Activated CD8-positive, alpha-beta T cell treated with anti-CD3 and anti-CD28 coated beads, Interleukin-2, amount 10 ng/mL, durations not matched to agents 7 days and 5 days (primary cell): ENCODE results near the gene SLC11A2. TPM values are rescaled to one million over a fixed set of nuclear protein-coding genes. Genes with fewer than 3 reads are reported as not detected.

ENCODE experiments used
- ATAC-seq: fragments of 150-1000 bp; cut with Tn5 transposase; one replicate; pipeline ENCODE4 v1.10.0; 2021; ENCODE audit warnings: moderate library complexity
- CTCF ChIA-PET: fragments of 350-600 bp; sonication (Branson Sonifier 250); formaldehyde crosslinking; loops from one replicate; lab custom pipeline; 2021; ENCODE audit warnings: antibody characterized with exemption; lab: Charles Lee
- POLR2A ChIA-PET: fragments of 350-600 bp; sonication (Branson Sonifier 250); formaldehyde crosslinking; loops from one replicate; lab custom pipeline; 2021; ENCODE audit warnings: antibody characterized with exemption; lab: Charles Lee
- DNase-seq: peaks from one replicate; pipeline ENCODE4 v3.0.0-alpha.2; 2020
- H3K27ac Mint-ChIP-seq: one replicate; pipeline ENCODE4 v1.8.0; 2021; ENCODE audit warnings: mild to moderate bottlenecking, mixed read lengths
- H3K27me3 Mint-ChIP-seq: one replicate; pipeline ENCODE4 v1.8.0; 2021; ENCODE audit warnings: low read depth, mixed read lengths
- H3K36me3 Mint-ChIP-seq: one replicate; pipeline ENCODE4 v1.8.0; 2021; ENCODE audit warnings: low read depth, mixed read lengths
- H3K4me1 Mint-ChIP-seq: one replicate; pipeline ENCODE4 v1.8.0; 2021; ENCODE audit warnings: low read depth, mixed read lengths
- H3K4me3 Mint-ChIP-seq: one replicate; pipeline ENCODE4 v1.8.0; 2021; ENCODE audit warnings: mild to moderate bottlenecking, mixed read lengths
- H3K9me3 Mint-ChIP-seq: one replicate; pipeline ENCODE4 v1.8.0; 2022; ENCODE audit warnings: mixed read lengths; ENCODE audit not compliant: insufficient read depth
- total RNA-seq, 2 experiments: library from RNA; stranded (reverse); gene quantifications; one replicate each; pipeline ENCODE4 v1.2.3, GENCODE V29; 2021

SLC11A2 gene
- 10 to 100 TPM; 29.9 to 36.1 TPM for total RNA-seq

DNA sequence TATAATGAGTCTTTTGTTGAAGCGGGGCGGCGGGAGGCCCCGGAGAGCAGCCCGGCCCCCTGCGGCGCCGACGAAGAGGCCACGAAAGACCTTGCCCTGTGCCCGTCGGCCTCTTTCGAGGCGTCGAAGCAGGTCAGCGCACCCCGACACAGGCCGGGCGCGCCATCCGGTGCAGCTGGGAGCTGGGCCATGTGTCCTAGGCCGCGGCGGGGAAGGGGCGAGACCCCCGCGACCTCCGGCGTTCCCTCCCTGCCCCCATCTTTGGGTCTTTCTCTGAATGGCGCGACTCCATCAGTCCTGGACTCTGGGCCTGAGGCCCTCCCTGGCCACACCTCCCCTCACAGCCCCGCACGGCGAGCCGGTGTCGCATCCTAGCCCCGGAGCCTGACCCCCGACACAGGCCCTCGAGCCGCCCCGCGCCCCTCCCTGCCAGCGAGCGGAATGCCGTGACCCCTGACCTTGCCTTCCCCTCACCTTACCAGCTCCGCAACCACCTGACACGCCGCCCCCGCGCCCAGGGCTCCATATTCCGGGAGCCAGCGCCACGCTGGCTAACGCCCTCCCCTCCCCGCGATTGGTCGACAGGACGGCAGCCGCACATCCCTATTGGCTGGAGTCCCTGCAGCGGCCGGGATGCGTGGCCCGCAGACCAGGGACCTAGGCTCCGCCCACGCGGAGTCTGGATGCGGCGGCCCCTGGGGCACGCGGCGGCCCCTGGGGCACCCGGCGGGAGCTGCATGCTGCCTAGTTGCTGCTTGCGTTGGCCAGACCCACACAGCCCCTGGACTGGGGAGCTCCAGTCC is at the start of gene SLC11A2:
TSS of gene SLC11A2 (minus strand) at position 549 of the 803 bp plus-strand sequence. CDS start 15,656 bp downstream, outside the sequence.
- ATAC-seq (peak; percentile 96), DNase-seq (peak; percentile 94)
- ChIA-PET POLR2A (interaction anchor here (0.8 to 2.3 kb wide), 12 partner anchors 10 to 297 kb away, joined by 3 to 14 read pairs (median 4); partner anchors contain the start of genes ATF1 and LETMD1), CTCF (interaction anchor here (0.6 to 6.8 kb wide), 17 partner anchors 8 to 1860 kb away, joined by 3 to 53 read pairs (median 4); partner anchors contain the start of genes ATF1 and LETMD1)
- Mint-ChIP-seq H3K27me3 (peaks cover 11% of the 10 kb centered on the region), H3K4me1 (peaks cover 50% of the 10 kb centered on the region), H3K36me3 (peaks cover 13% of the 10 kb centered on the region), H3K4me3 (peak within 1 kb of the TSS; percentile 95), H3K9me3 (no peaks in the 10 kb centered on the region), H3K27ac (peak within 1 kb of the TSS; percentile 97)

DNA sequence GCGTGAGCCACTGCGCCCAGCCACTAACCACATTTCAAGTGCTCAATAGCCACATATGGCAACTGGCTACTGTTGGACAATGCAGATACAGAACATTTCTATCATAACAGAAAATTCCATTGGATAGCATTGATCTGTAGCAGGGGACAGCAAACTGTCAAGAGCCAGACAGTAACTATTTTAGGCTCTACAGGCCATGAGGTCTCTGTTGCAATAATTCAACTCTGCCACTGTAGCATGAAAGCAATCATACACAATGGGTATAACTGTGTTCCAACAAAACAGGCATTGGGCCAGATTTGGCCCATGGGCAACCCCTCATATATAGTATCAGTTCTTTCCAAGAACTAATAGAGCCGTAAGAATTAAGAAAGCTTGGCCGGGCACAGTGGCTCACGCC is 49.2 kb upstream of the SLC11A2 start:
- ATAC-seq (no peak), DNase-seq (no peak)
- H3K36me3 Mint-ChIP-seq = peaks cover 14% of the 10 kb centered on the region
- no peak overlapping the region for H3K4me3 Mint-ChIP-seq
- H3K4me1 Mint-ChIP-seq = peaks cover 16% of the 10 kb centered on the region
- no peaks in the 10 kb centered on the region for H3K9me3 Mint-ChIP-seq
- no peak overlapping the region for H3K27ac Mint-ChIP-seq
- POLR2A ChIA-PET = interaction anchor here (1.1 to 2.5 kb wide), 2 partner anchors 8 to 170 kb away, joined by 3 to 11 read pairs; partner anchors contain the start of gene CSRNP2
- no peaks in the 10 kb centered on the region for H3K27me3 Mint-ChIP-seq
- CTCF ChIA-PET = interaction anchor here (1.0 to 1.7 kb wide), 2 partner anchors 266 to 310 kb away, joined by 3 to 7 read pairs; no protein-coding TSS in a partner anchor

DNA sequence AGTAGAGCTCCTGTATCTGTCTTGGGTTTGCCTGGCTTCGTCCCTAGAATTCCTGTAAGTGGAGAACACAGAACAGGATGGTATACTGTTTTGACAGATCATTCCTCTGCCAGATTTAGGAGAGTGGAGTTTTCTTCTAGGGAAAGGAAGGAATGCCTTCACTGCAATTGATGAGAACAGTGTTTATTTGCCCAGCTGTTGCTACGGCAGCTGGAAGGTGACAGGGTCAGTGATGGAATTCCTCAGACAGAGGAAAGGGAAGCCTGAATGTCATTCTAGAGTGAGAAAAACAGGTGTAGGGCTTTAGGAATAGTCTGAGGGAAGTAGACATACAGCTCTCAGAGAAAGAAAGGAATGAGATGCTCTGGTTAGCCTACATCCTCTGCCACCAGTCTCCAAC is 45.5 kb upstream of the SLC11A2 start:
- ATAC-seq = no peak
- no peaks in the 10 kb centered on the region for H3K27me3 Mint-ChIP-seq
- peaks cover 12% of the 10 kb centered on the region for H3K4me1 Mint-ChIP-seq
- no peak for DNase-seq
- H3K36me3 Mint-ChIP-seq = peaks cover 20% of the 10 kb centered on the region
- ChIA-PET POLR2A (interaction anchor here (0.6 to 1.4 kb wide), 2 partner anchors 11 to 472 kb away, joined by 3 to 7 read pairs; partner anchors contain the start of gene CSRNP2), CTCF (interaction anchor here (0.5 kb wide), 1 partner anchor 293 kb away, joined by 4 read pairs; no protein-coding TSS in a partner anchor)
- no peak overlapping the region for H3K27ac Mint-ChIP-seq
- no peaks in the 10 kb centered on the region for H3K9me3 Mint-ChIP-seq
- no peak overlapping the region for H3K4me3 Mint-ChIP-seq

DNA sequence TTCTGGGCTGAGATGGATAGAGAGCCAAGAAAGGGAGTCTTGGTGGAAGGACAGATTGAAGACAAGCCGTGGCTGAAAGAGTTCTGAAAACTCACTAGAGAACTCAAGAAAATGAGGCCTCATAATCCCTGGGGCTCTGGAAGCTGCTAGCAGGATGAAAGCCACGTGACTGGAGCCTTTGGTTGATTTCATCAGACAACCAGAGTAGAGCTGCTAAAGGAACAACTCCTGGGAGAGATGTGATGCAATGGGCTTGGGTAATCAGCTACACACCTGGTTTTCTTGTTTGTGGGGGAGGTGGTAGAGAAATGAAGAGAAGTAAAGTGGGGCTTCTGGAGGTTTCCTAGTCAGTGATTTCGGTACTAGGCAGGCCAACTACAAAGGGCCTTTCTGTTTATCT is 43.8 kb upstream of the SLC11A2 start:
- ChIA-PET POLR2A (interaction anchor here (0.8 to 1.5 kb wide), 2 partner anchors 10 to 13 kb away, joined by 3 read pairs; partner anchors contain the start of gene CSRNP2), CTCF (no interaction called here)
- peaks cover 21% of the 10 kb centered on the region for H3K36me3 Mint-ChIP-seq
- no peaks in the 10 kb centered on the region for H3K9me3 Mint-ChIP-seq
- DNase-seq (no peak), ATAC-seq (no peak)
- no peak overlapping the region for H3K4me3 Mint-ChIP-seq
- H3K27ac Mint-ChIP-seq = no peak overlapping the region
- no peaks in the 10 kb centered on the region for H3K4me1 Mint-ChIP-seq
- H3K27me3 Mint-ChIP-seq = no peaks in the 10 kb centered on the region

DNA sequence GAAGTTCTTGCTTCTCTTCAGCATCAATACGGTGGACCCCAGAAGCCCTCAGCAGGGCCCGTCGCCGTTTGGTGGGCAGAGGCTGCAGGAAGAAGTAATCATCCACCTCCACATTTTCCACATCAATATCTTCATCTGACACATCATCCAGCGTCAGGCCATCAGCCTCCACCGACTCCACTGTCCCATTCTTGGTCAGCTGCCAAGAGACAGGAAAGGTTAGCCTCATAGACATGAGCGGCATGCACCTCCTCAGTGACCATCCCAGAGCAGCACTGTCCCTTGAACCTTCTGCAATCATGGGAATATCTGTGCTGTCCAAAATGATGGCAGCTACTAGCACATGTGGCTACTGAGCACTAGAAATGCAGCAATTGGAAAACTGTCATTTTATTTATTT is 41.6 kb upstream of the SLC11A2 start:
- ChIA-PET POLR2A (no interaction called here), CTCF (no interaction called here)
- H3K9me3 Mint-ChIP-seq = no peaks in the 10 kb centered on the region
- no peak overlapping the region for H3K4me3 Mint-ChIP-seq
- DNase-seq = no peak
- H3K4me1 Mint-ChIP-seq = no peaks in the 10 kb centered on the region
- H3K27me3 Mint-ChIP-seq = no peaks in the 10 kb centered on the region
- H3K27ac Mint-ChIP-seq = no peak overlapping the region
- peaks cover 25% of the 10 kb centered on the region for H3K36me3 Mint-ChIP-seq
- no peak for ATAC-seq

DNA sequence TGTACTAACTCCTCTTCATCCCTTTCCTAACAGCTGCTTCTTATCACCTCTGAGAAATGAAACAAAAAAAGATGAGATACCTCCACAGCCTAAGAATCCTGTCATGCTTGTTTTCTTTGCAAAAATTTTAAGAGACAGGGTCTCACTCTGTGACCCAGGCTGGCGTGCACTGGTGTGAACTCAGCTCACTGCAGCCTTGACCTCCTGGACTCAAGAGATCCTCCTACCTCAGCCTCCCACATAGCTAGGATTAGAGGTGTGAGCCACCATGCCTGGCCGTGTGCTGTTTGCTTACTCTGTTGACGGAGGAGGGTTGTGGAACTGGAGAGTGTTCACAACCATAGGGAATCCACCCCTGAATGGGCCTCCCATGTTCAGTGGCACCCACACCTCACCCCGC is 41.0 kb upstream of the SLC11A2 start:
- CTCF ChIA-PET = no interaction called here
- POLR2A ChIA-PET = no interaction called here
- no peaks in the 10 kb centered on the region for H3K27me3 Mint-ChIP-seq
- no peak overlapping the region for H3K4me3 Mint-ChIP-seq
- H3K4me1 Mint-ChIP-seq = no peaks in the 10 kb centered on the region
- H3K27ac Mint-ChIP-seq = no peak overlapping the region
- H3K9me3 Mint-ChIP-seq = no peaks in the 10 kb centered on the region
- H3K36me3 Mint-ChIP-seq = peaks cover 28% of the 10 kb centered on the region
- no peak for ATAC-seq
- no peak for DNase-seq

DNA sequence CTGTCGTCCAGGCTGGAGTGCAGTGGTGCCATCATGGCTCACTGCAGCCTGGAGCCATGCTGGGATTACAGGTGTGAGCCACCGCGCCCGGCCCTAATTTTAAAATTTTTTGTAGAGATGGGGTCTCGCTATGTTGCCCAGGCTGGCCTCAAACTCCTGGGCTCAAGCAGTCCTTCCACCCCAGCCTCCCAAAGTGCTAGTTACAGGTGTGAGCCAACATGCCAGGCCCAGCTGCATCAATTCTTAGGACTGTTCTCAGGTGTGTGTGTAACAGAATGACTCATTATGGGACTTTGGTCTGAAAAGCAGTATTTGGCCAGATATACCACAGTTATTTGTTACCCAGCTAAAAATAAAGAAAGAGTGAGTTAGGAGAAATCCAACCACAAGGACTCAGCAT is 39.3 kb upstream of the SLC11A2 start:
- no peak for ATAC-seq
- no peak for DNase-seq
- ChIA-PET CTCF (interaction anchor here (1.0 kb wide), 1 partner anchor 14 kb away, joined by 3 read pairs; no protein-coding TSS in a partner anchor), POLR2A (no interaction called here)
- H3K4me1 Mint-ChIP-seq = no peaks in the 10 kb centered on the region
- H3K36me3 Mint-ChIP-seq = peaks cover 37% of the 10 kb centered on the region
- H3K27ac Mint-ChIP-seq = no peak overlapping the region
- H3K27me3 Mint-ChIP-seq = no peaks in the 10 kb centered on the region
- H3K9me3 Mint-ChIP-seq = no peaks in the 10 kb centered on the region
- no peak overlapping the region for H3K4me3 Mint-ChIP-seq

DNA sequence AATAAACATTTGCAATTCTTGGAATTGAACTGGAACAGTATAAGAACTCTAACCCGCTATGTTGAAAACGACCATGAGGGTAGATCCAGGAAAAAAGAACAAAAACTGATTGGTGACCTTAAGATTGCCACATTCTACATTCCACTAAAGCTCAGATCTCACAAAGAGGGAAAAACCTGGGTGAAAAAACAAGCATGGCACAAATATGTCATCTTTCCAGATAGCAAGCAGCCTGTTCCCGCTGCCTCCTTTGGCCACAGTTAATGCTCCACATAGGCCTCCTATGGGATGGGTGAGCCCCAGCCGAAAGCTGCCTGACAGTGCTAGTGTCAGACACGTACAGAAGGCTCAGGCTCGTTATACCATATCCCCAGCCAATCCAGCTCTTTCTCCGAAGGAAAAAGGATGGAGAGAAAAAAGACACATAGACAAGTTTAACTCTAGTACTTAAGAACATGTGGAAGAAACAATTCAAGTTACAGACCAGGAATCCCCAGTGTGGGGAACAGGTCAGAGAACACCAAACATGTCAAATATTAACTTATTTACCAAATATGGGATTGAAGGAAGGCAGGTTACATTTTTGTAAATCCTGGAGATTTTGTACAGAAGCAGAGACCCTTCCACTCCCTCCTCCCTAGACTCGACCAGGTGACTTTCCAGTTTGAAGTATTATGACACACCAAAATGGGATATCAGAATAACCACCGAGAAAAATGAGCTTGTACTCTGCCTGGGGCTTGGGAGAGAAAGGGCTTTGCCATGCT is 36.6 kb upstream of the SLC11A2 start:
- H3K27ac Mint-ChIP-seq = no peak overlapping the region

DNA sequence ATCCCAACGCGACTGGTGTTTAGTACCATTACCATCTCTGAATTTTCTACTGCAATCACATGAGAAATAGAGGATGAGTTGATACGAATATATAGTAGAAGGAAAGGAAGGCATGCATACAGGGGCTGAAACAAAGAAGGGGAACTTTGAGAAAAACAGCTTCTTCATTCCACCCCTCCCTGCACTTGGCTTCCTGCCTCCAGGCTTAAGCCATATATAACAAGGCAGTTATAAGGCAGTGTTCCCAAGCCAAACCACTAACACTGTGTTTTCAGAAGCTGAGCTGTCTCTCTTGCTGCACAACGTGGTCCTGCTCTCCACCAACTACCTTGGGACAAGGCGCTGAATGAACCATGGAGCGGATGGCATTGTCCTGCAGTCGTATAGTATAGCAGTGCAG is 32.9 kb upstream of the SLC11A2 start:
- H3K9me3 Mint-ChIP-seq = no peaks in the 10 kb centered on the region
- DNase-seq (no peak), ATAC-seq (no peak)
- H3K36me3 Mint-ChIP-seq = peaks cover 66% of the 10 kb centered on the region
- no peaks in the 10 kb centered on the region for H3K27me3 Mint-ChIP-seq
- peak overlapping the region; percentile 28 for H3K27ac Mint-ChIP-seq
- POLR2A ChIA-PET = interaction anchor here (0.5 kb wide), 1 partner anchor 242 kb away, joined by 3 read pairs; no protein-coding TSS in a partner anchor
- CTCF ChIA-PET = interaction anchor here (0.7 kb wide), 1 partner anchor 187 kb away, joined by 3 read pairs; no protein-coding TSS in a partner anchor
- H3K4me1 Mint-ChIP-seq = peaks cover 2% of the 10 kb centered on the region
- H3K4me3 Mint-ChIP-seq = no peak overlapping the region

More for the DNA sequence above, 36.6 kb upstream of the SLC11A2 start:
- Mint-ChIP-seq H3K4me3 (no peak overlapping the region), H3K36me3 (peaks cover 56% of the 10 kb centered on the region), H3K4me1 (no peaks in the 10 kb centered on the region), H3K27me3 (no peaks in the 10 kb centered on the region), H3K9me3 (no peaks in the 10 kb centered on the region)
- ChIA-PET POLR2A (interaction anchor here (1.2 kb wide), 1 partner anchor 14 kb away, joined by 3 read pairs; no protein-coding TSS in a partner anchor), CTCF (interaction anchor here (0.9 to 1.3 kb wide), 3 partner anchors 16 to 278 kb away, joined by 3 to 4 read pairs (median 3); no protein-coding TSS in a partner anchor)
- no peak for DNase-seq
- ATAC-seq = no peak

DNA sequence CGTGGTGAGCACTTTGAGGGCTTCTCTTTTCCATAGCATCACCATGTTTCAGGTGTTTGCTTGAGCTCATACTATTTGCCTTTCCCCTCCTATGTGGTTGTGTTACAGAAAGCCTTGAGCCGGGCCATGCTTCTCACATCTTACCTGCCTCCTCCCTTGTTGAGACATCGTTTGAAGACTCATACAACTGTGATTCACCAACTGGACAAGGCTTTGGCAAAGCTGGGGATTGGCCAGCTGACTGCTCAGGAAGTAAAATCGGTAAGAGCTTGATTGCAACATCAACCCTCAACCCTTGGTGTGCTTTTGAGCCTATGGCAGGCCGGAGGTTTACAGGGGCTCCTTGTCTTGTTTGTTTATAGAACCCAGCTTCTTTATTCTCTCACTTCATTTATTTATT is 30.1 kb upstream of the SLC11A2 start:
- ATAC-seq (no peak), DNase-seq (no peak)

DNA sequence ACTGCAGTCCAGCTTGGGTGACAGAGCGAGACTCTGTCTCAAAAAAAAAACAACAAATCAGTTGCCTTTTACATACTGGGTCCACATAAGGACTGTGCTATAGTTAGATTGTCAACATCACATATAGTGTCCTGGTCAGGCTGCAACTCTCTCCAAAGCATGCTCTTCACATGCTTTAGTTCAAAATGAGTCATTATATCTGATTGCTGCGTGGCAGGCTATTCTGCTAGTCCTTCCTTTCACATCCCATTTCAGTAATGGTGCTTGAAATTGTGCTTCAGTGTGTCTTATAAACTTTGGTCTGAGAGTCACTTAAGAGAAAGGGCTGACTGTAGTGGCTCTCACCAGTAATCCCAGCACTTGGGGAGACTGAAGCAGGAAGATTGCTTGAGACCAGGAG is 28.9 kb upstream of the SLC11A2 start:
- no peak for ATAC-seq
- H3K27ac Mint-ChIP-seq = no peak overlapping the region
- POLR2A ChIA-PET = interaction anchor here (1.5 kb wide), 1 partner anchor 27 kb away, joined by 4 read pairs; no protein-coding TSS in a partner anchor
- CTCF ChIA-PET = no interaction called here
- H3K36me3 Mint-ChIP-seq = peaks cover 62% of the 10 kb centered on the region
- no peaks in the 10 kb centered on the region for H3K9me3 Mint-ChIP-seq
- H3K4me3 Mint-ChIP-seq = no peak overlapping the region
- peaks cover 9% of the 10 kb centered on the region for H3K4me1 Mint-ChIP-seq
- no peak for DNase-seq
- H3K27me3 Mint-ChIP-seq = no peaks in the 10 kb centered on the region

More for the DNA sequence above, 30.1 kb upstream of the SLC11A2 start:
- Mint-ChIP-seq H3K27ac (no peak overlapping the region), H3K9me3 (no peaks in the 10 kb centered on the region), H3K4me1 (peaks cover 7% of the 10 kb centered on the region), H3K27me3 (no peaks in the 10 kb centered on the region), H3K36me3 (peaks cover 65% of the 10 kb centered on the region), H3K4me3 (no peak overlapping the region)
- POLR2A ChIA-PET = interaction anchor here (0.6 to 0.8 kb wide), 3 partner anchors 11 to 70 kb away, joined by 3 to 4 read pairs (median 4); no protein-coding TSS in a partner anchor
- CTCF ChIA-PET = interaction anchor here (1.0 kb wide), 1 partner anchor 142 kb away, joined by 3 read pairs; no protein-coding TSS in a partner anchor
